HepG2 (cell line): Measurements from ENCODE around the gene C20orf204. TPM values are rescaled to one million over a fixed set of nuclear protein-coding genes. Genes with fewer than 3 reads are reported as not detected.

Experiments
- HNRNPLL ChIP-seq: fragments of 200-400 bp; formaldehyde crosslinking; IDR thresholded peaks from 2 replicates; pipeline ENCODE4 v1.6.1; 2017; ENCODE audit warnings: mild to moderate bottlenecking, low read depth, low read length; ENCODE audit not compliant: poor library complexity, severe bottlenecking
- JARID2 ChIP-seq: sonication (generic); formaldehyde crosslinking; IDR thresholded peaks from 2 replicates; pipeline ENCODE4 v1.8.1; 2023; ENCODE audit warnings: missing genetic modification reagents, inconsistent platforms; ENCODE audit not compliant: insufficient replicate concordance
- KLF15 ChIP-seq: sonication (generic); formaldehyde crosslinking; IDR thresholded peaks from 2 replicates; pipeline ENCODE4 v1.8.1; 2023; ENCODE audit warnings: borderline replicate concordance, mild to moderate bottlenecking, inconsistent platforms, missing genetic modification reagents, mixed read lengths
- MTA1 ChIP-seq: sonication (generic); formaldehyde crosslinking; IDR thresholded peaks from 2 replicates; pipeline ENCODE4 v1.4.0; 2020; ENCODE audit warnings: missing genetic modification reagents, mild to moderate bottlenecking, borderline replicate concordance
- NCOA2 ChIP-seq: sonication (generic); formaldehyde crosslinking; IDR thresholded peaks from 2 replicates; pipeline ENCODE4 v1.8.0; 2022; ENCODE audit warnings: inconsistent platforms
- SATB2 ChIP-seq: sonication (generic); formaldehyde crosslinking; IDR thresholded peaks from 2 replicates; pipeline ENCODE4 v1.5.0; 2020; ENCODE audit warnings: missing genetic modification reagents
- SMARCE1 ChIP-seq: fragments of 450-650 bp; IDR thresholded peaks from 2 replicates; pipeline ENCODE4 v1.6.1; 2017; ENCODE audit warnings: borderline replicate concordance
- WIZ ChIP-seq: sonication (generic); formaldehyde crosslinking; IDR thresholded peaks from 2 replicates; pipeline ENCODE4 v1.5.1; 2020; ENCODE audit warnings: mild to moderate bottlenecking, missing genetic modification reagents
- ZNF546 ChIP-seq: sonication (generic); formaldehyde crosslinking; conservative IDR thresholded peaks from 2 replicates; pipeline ENCODE4 v1.8.1; 2023; ENCODE audit warnings: mild to moderate bottlenecking, missing genetic modification reagents
- polyA plus RNA-seq, 8 experiments: library from polyadenylated mRNA; depleted of rRNA in 3 of 8; stranded (reverse) in 7 of 8; unstranded in 1 of 8; fragments of >200 nt; fragmentation: Illumina TruSeq in 4 of 8; extraction: Trizol in 4 of 8; gene quantifications; 2 replicates each; pipeline versions ENCODE4 v1.2.1 to v1.2.3, GENCODE V29; 2011 to 2016; ENCODE audit warnings: low read depth in 4 of 8, missing spikeins in 1 of 8, mixed read lengths in 1 of 8; ENCODE audit not compliant: insufficient read depth in 1 of 8
- total RNA-seq, 5 experiments: library from RNA; depleted of rRNA; stranded (reverse); fragments of >200 nt; fragmentation: Illumina TruSeq; extraction: Trizol; gene quantifications; 2 replicates each; pipeline ENCODE4 v1.2.3, GENCODE V29; 2016; ENCODE audit warnings: low read depth in 1 of 5
- TF ChIP-seq, protein P1 (sequence below): sonication (generic); formaldehyde crosslinking; IDR thresholded peaks from 2 replicates; pipeline ENCODE4 v1.5.1; 2020; ENCODE audit warnings: mild to moderate bottlenecking, missing genetic modification reagents
- TF ChIP-seq, protein P2 (sequence below): sonication (generic); formaldehyde crosslinking; IDR thresholded peaks from 2 replicates; pipeline ENCODE4 v1.5.0; 2020; ENCODE audit warnings: mild to moderate bottlenecking, missing genetic modification reagents, borderline replicate concordance
- TF ChIP-seq, protein P3 (sequence below): sonication (generic); formaldehyde crosslinking; IDR thresholded peaks from 2 replicates; pipeline ENCODE4 v1.4.0; 2020; ENCODE audit warnings: missing genetic modification reagents; ENCODE audit errors: not compliant biosample characterization
- TF ChIP-seq, protein P4 (sequence below): sonication (generic); formaldehyde crosslinking; IDR thresholded peaks from 2 replicates; pipeline ENCODE4 v1.4.0; 2020; ENCODE audit warnings: mild to moderate bottlenecking, missing genetic modification reagents
- TF ChIP-seq, protein P5 (sequence below): sonication (generic); formaldehyde crosslinking; IDR thresholded peaks from 2 replicates; pipeline ENCODE4 v1.4.0; 2020; ENCODE audit warnings: missing genetic modification reagents

Gene C20orf204
- total and polyA plus RNA-seq, 2 of the 13 experiments (the other 11 are each of a cell fraction or from before 2014, with no cell fraction given), result 22.1 to 80.0 TPM

DNA sequence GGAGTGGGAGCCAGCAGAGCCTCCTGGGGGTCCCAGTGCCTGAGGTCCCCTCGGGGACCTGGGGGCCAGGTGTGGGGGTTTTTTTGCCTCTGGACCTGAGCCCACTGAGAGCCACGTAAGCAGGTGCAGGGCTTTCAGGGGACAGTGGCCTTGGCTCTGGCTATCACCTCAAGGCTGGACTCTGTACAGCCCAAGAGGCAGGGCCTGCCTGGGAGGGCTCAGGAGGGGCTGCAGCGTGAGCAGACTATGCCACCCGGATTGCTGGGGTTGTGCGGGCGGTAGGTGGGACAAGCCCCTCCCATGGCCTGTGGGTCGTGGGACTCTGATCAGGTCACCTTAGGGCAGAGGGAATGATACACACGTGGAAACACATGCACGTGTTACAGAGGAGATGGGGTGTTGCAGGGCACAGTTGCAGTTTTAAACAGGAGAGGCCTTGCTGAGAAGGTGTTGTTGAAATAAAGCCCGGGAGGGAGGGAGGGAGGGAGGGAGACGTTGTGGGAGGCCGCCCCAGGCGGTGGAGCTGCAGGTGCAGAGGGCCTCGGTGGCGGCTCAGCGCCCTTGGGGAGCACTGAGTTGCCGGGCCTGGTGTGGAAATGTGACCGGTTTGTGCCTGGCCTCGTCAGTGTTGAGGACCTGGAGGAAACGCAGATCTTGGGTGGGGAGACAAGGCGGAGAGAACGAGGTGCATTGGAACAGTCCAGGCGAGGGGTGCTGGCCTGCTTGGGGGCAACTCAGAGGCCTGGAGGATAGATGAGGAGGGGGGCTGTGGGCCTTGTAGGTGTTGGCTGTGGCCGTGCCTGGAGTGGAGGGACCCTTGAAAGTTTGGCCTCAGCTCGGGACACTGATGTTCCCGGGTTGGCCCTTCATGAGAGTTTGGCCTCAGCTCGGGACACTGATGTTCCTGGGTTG lies 29.3 kb downstream of the C20orf204 start (continued):
- TF ChIP-seq, protein P1, sequence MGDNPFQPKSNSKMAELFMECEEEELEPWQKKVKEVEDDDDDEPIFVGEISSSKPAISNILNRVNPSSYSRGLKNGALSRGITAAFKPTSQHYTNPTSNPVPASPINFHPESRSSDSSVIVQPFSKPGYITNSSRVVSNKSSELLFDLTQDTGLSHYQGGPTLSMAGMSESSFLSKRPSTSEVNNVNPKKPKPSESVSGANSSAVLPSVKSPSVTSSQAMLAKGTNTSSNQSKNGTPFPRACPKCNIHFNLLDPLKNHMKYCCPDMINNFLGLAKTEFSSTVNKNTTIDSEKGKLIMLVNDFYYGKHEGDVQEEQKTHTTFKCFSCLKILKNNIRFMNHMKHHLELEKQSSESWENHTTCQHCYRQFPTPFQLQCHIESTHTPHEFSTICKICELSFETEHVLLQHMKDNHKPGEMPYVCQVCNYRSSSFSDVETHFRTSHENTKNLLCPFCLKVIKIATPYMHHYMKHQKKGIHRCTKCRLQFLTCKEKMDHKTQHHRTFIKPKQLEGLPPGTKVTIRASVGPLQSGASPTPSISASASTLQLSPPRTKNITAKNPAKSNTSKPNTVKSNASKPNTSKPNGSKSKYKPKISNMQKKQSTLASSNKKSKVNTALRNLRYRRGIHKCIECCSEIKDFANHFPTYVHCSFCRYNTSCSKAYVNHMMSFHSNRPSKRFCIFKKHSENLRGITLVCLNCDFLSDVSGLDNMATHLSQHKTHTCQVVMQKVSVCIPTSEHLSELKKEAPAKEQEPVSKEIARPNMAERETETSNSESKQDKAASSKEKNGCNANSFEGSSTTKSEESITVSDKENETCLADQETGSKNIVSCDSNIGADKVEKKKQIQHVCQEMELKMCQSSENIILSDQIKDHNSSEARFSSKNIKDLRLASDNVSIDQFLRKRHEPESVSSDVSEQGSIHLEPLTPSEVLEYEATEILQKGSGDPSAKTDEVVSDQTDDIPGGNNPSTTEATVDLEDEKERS (CRISPR knock-in tag), result peak; percentile 74; the same call in 1 of the 2 replicates
- TF ChIP-seq, protein P2, sequence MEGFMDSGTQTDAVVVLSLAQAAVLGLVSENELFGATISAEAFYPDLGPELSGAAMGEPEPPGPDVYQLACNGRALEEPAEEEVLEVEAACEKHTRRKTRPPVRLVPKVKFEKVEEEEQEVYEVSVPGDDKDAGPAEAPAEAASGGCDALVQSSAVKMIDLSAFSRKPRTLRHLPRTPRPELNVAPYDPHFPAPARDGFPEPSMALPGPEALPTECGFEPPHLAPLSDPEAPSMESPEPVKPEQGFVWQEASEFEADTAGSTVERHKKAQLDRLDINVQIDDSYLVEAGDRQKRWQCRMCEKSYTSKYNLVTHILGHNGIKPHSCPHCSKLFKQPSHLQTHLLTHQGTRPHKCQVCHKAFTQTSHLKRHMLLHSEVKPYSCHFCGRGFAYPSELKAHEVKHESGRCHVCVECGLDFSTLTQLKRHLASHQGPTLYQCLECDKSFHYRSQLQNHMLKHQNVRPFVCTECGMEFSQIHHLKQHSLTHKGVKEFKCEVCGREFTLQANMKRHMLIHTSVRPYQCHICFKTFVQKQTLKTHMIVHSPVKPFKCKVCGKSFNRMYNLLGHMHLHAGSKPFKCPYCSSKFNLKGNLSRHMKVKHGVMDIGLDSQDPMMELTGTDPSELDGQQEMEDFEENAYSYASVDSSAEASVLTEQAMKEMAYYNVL (CRISPR knock-in tag), result peak; percentile 83; the same call in 1 of the 2 replicates
- TF ChIP-seq MTA1 (peak; percentile 91), WIZ (CRISPR knock-in tag) (peak; percentile 12; the same call in 1 of the 2 replicates), KLF15 (CRISPR knock-in tag) (no peak), JARID2 (CRISPR knock-in tag) (no peak), NCOA2 (peak; percentile 38), HNRNPLL (peak; percentile 55), SATB2 (CRISPR knock-in tag) (no peak), ZNF546 (peak; percentile 88), SMARCE1 (no peak)
- TF ChIP-seq, protein P3, sequence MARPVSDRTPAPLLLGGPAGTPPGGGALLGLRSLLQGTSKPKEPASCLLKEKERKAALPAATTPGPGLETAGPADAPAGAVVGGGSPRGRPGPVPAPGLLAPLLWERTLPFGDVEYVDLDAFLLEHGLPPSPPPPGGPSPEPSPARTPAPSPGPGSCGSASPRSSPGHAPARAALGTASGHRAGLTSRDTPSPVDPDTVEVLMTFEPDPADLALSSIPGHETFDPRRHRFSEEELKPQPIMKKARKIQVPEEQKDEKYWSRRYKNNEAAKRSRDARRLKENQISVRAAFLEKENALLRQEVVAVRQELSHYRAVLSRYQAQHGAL, result no peak
- TF ChIP-seq, protein P4, sequence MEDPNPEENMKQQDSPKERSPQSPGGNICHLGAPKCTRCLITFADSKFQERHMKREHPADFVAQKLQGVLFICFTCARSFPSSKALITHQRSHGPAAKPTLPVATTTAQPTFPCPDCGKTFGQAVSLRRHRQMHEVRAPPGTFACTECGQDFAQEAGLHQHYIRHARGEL (CRISPR knock-in tag), result no peak
- TF ChIP-seq, protein P5, sequence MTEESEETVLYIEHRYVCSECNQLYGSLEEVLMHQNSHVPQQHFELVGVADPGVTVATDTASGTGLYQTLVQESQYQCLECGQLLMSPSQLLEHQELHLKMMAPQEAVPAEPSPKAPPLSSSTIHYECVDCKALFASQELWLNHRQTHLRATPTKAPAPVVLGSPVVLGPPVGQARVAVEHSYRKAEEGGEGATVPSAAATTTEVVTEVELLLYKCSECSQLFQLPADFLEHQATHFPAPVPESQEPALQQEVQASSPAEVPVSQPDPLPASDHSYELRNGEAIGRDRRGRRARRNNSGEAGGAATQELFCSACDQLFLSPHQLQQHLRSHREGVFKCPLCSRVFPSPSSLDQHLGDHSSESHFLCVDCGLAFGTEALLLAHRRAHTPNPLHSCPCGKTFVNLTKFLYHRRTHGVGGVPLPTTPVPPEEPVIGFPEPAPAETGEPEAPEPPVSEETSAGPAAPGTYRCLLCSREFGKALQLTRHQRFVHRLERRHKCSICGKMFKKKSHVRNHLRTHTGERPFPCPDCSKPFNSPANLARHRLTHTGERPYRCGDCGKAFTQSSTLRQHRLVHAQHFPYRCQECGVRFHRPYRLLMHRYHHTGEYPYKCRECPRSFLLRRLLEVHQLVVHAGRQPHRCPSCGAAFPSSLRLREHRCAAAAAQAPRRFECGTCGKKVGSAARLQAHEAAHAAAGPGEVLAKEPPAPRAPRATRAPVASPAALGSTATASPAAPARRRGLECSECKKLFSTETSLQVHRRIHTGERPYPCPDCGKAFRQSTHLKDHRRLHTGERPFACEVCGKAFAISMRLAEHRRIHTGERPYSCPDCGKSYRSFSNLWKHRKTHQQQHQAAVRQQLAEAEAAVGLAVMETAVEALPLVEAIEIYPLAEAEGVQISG (CRISPR knock-in tag), result peak; percentile 60
